GM12891 (cell line): ENCODE data around the gene LCOR.

Source experiments
- PAX5 ChIP-seq: IDR thresholded peaks from 2 replicates; pipeline ENCODE4 v1.6.1; 2011; ENCODE audit warnings: low read length, moderate library complexity, mild to moderate bottlenecking; ENCODE audit not compliant: insufficient read depth, severe bottlenecking
- POLR2A ChIP-seq: IDR thresholded peaks from 2 replicates; pipeline ENCODE4 v1.6.1; 2011; ENCODE audit warnings: low read depth, low read length, control low read depth
- POLR2AphosphoS5 ChIP-seq: IDR thresholded peaks from 2 replicates; pipeline ENCODE4 v1.6.1; 2011; ENCODE audit warnings: low read depth, low read length, control low read depth
- POU2F2 ChIP-seq: IDR thresholded peaks from 2 replicates; pipeline ENCODE4 v1.6.1; 2011; ENCODE audit warnings: low read depth, mild to moderate bottlenecking, control low read depth, low read length, moderate library complexity
- SPI1 ChIP-seq: IDR thresholded peaks from 2 replicates; pipeline ENCODE4 v1.6.1; 2011; ENCODE audit warnings: low read depth, low read length, control low read depth
- TAF1 ChIP-seq: IDR thresholded peaks from 2 replicates; pipeline ENCODE4 v1.6.1; 2011; ENCODE audit warnings: low read depth, low read length, control low read depth

DNA sequence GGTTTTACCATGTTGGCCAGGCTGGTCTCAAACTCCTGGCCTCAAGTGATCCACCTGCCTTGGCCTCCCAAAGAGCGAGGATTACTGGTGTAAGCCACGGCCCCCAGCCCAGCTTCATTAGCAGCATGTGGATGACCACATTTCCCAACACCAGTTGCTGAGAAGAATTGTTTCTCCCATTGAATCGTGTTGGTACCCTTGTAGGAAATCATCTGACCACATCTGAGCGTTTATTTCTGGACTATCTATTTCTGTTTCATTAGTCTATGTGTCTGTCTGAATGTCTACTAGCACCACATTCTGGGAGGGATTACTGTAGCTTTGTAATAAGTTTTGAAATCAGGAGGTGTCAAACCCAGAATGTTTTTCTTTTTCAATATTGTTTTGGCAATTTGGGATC, 89.6 kb downstream of the LCOR start:
- TF ChIP-seq POLR2AphosphoS5 (no peak), POLR2A (no peak), POU2F2 (no peak), SPI1 (no peak), TAF1 (no peak), PAX5 (no peak)
